Trophoblast cell (in vitro differentiated cells and primary cell): ENCODE measurements around the gene IDH3G.

Experiments used
- DNase-seq, 2 donors: peaks; one replicate each; pipeline ENCODE4 v3.0.0-alpha.2; 2016
- H2AFZ ChIP-seq: 2 replicates; pipeline ENCODE4 v1.6.1; 2013; ENCODE audit warnings: low read length, moderate library complexity, mild to moderate bottlenecking; ENCODE audit not compliant: insufficient read depth, poor library complexity
- H2AK5ac ChIP-seq: 2 replicates; pipeline ENCODE4 v1.6.1; 2013; ENCODE audit warnings: mild to moderate bottlenecking, low read length
- H2BK120ac ChIP-seq: 2 replicates; pipeline ENCODE4 v1.6.1; 2013; ENCODE audit warnings: low read length, mild to moderate bottlenecking, moderate library complexity; ENCODE audit not compliant: insufficient read depth, poor library complexity
- H2BK12ac ChIP-seq: 2 replicates; pipeline ENCODE4 v1.6.1; 2013; ENCODE audit warnings: mild to moderate bottlenecking, low read length, moderate library complexity
- H2BK5ac ChIP-seq: 2 replicates; pipeline ENCODE4 v1.6.1; 2013; ENCODE audit warnings: low read length, low read depth, moderate library complexity, mild to moderate bottlenecking; ENCODE audit not compliant: poor library complexity
- H3K14ac ChIP-seq: 2 replicates; pipeline ENCODE4 v1.6.1; 2013; ENCODE audit warnings: mild to moderate bottlenecking, low read length
- H3K18ac ChIP-seq: 2 replicates; pipeline ENCODE4 v1.6.1; 2013; ENCODE audit warnings: mild to moderate bottlenecking, low read length
- H3K23ac ChIP-seq: 2 replicates; pipeline ENCODE4 v1.6.1; 2013; ENCODE audit warnings: low read length
- H3K27ac ChIP-seq: 2 replicates; pipeline ENCODE4 v1.5.1; 2013; ENCODE audit warnings: low read depth, mild to moderate bottlenecking, inconsistent platforms, low read length, moderate library complexity
- H3K27me3 ChIP-seq: 2 replicates; pipeline ENCODE4 v1.6.1; 2013; ENCODE audit warnings: inconsistent platforms, mild to moderate bottlenecking, low read length, moderate library complexity; ENCODE audit not compliant: insufficient read depth
- H3K36me3 ChIP-seq, 2 experiments: 1 replicate in 1 of 2; 2 replicates in 1 of 2; pipeline ENCODE4 v1.6.1; 2013; ENCODE audit warnings: low read length in 2 of 2, mild to moderate bottlenecking in 2 of 2, moderate library complexity in 1 of 2; ENCODE audit not compliant: insufficient read depth in 2 of 2, control insufficient read depth in 1 of 2
- H3K4ac ChIP-seq: 2 replicates; pipeline ENCODE4 v1.6.1; 2013; ENCODE audit warnings: low read depth, mild to moderate bottlenecking, low read length, moderate library complexity
- H3K4me1 ChIP-seq, 2 experiments: 1 replicate in 1 of 2; 2 replicates in 1 of 2; pipeline ENCODE4 v1.6.1; 2013; ENCODE audit warnings: low read length in 2 of 2, mild to moderate bottlenecking in 2 of 2, moderate library complexity in 1 of 2; ENCODE audit not compliant: insufficient read depth in 2 of 2, control insufficient read depth in 1 of 2
- H3K4me2 ChIP-seq: 2 replicates; pipeline ENCODE4 v1.6.1; 2013; ENCODE audit warnings: inconsistent platforms, mild to moderate bottlenecking, low read length, moderate library complexity
- H3K4me3 ChIP-seq: 2 replicates; pipeline ENCODE4 v1.5.1; 2013; ENCODE audit warnings: mild to moderate bottlenecking, low read depth, low read length, inconsistent platforms
- H3K79me1 ChIP-seq: one replicate; pipeline ENCODE4 v1.6.1; 2013; ENCODE audit warnings: low read length
- H3K79me2 ChIP-seq: 2 replicates; pipeline ENCODE4 v1.6.1; 2013; ENCODE audit warnings: low read length, mild to moderate bottlenecking; ENCODE audit not compliant: control insufficient read depth, insufficient read depth, poor library complexity
- H3K9ac ChIP-seq: 2 replicates; pipeline ENCODE4 v1.6.1; 2013; ENCODE audit warnings: mild to moderate bottlenecking, low read length
- H3K9me3 ChIP-seq: 2 replicates; pipeline ENCODE4 v1.6.1; 2013; ENCODE audit warnings: low read depth, mild to moderate bottlenecking, control low read depth, inconsistent platforms, low read length; ENCODE audit not compliant: insufficient read depth
- H4K12ac ChIP-seq: 2 replicates; pipeline ENCODE4 v1.6.1; 2013; ENCODE audit warnings: low read depth, mild to moderate bottlenecking, low read length, moderate library complexity
- H4K8ac ChIP-seq: 2 replicates; pipeline ENCODE4 v1.6.1; 2013; ENCODE audit warnings: low read depth, mild to moderate bottlenecking, low read length, moderate library complexity
- H4K91ac ChIP-seq: one replicate; pipeline ENCODE4 v1.6.1; 2013; ENCODE audit warnings: low read depth, mild to moderate bottlenecking, low read length, moderate library complexity
- WGBS: extraction: QIAGEN DNeasy Blood & Tissue Kit; methylation state at CpG from one replicate; pipeline ENCODE4 v1.1.7; 2013; ENCODE audit warnings: missing lambda C conversion rate; ENCODE audit not compliant: insufficient read length, insufficient coverage; ENCODE audit errors: extremely low coverage; 5-methylcytosine and 5-hydroxymethylcytosine counted together

Gene IDH3G

GRCh38 chrX:153784325-153784967 lies 9.7 kb downstream of the IDH3G start:
- Histone ChIP-seq H3K79me2 (no peaks in the 10 kb centered on the region), H3K36me3 (peaks cover 41 to 48% of the 10 kb centered on the region in 2 experiments), H3K79me1 (no peaks in the 10 kb centered on the region), H4K8ac (no peak overlapping the region), H2BK5ac (no peak overlapping the region), H3K27me3 (no peaks in the 10 kb centered on the region), H2AFZ (no peak overlapping the region), H2BK12ac (no peak overlapping the region), H3K4ac (no peak overlapping the region), H4K12ac (no peak overlapping the region), H3K14ac (no peak overlapping the region), H2AK5ac (no peak overlapping the region), H3K27ac (no peak overlapping the region), H3K4me1 (no peaks in the 10 kb centered on the region), H2BK120ac (no peak overlapping the region), H3K9me3 (no peaks in the 10 kb centered on the region), H3K9ac (no peak overlapping the region), H3K23ac (no peak overlapping the region), H3K4me2 (no peak overlapping the region), H4K91ac (no peak overlapping the region), H3K18ac (no peak overlapping the region), H3K4me3 (no peak overlapping the region)
- WGBS, result no CpG with 5 or more reads among the region's 27 CpGs
- DNase-seq, result no peak

- Histone ChIP-seq H3K79me1 (no peaks in the 10 kb centered on the region), H3K79me2 (no peaks in the 10 kb centered on the region), H2BK120ac (no peak overlapping the region), H3K4me3 (no peak overlapping the region), H3K27me3 (no peaks in the 10 kb centered on the region), H3K36me3 (peaks cover 33 to 41% of the 10 kb centered on the region in 2 experiments), H3K18ac (no peak overlapping the region), H4K8ac (no peak overlapping the region), H3K14ac (no peak overlapping the region), H3K23ac (no peak overlapping the region), H2AFZ (no peak overlapping the region), H3K4ac (no peak overlapping the region), H3K27ac (no peak overlapping the region), H2BK5ac (no peak overlapping the region), H3K9me3 (no peaks in the 10 kb centered on the region), H2BK12ac (no peak overlapping the region), H4K91ac (no peak overlapping the region), H4K12ac (no peak overlapping the region), H3K4me2 (no peak overlapping the region), H2AK5ac (no peak overlapping the region), H3K4me1 (no peaks in the 10 kb centered on the region), H3K9ac (no peak overlapping the region)
- WGBS, result no CpG with 5 or more reads among the region's 24 CpGs
- no peak for DNase-seq
These were observed 10.7 kb downstream of the IDH3G start for GRCh38 chrX:153783378-153784013.

DNA sequence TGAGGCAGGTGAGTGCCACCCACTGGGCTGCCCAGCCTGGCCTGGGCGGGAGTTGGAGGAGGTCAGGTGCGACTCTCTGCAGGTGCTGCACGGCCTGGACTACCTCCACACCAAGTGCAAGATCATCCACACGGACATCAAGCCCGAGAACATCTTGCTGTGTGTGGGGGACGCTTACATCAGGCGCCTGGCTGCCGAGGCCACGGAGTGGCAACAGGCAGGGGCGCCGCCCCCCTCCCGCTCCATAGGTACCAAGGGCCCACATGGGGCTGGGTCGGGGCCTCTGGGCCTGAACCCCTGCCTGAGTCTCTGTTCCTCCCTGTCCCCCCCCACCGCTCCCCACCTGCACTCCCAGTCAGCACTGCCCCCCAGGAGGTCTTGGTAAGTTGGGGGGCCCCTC lies 11.3 kb downstream of the IDH3G start:
- no peak overlapping the region for H3K4me2 ChIP-seq
- no peaks in the 10 kb centered on the region for H3K27me3 ChIP-seq
- H3K4me1 ChIP-seq, result no peaks in the 10 kb centered on the region
- H3K79me2 ChIP-seq, result no peaks in the 10 kb centered on the region
- no peak overlapping the region for H2AK5ac ChIP-seq
- H3K79me1 ChIP-seq, result no peaks in the 10 kb centered on the region
- no peak overlapping the region for H3K4ac ChIP-seq
- no peak overlapping the region for H4K12ac ChIP-seq
- no CpG with 5 or more reads among the region's 14 CpGs for WGBS
- no peak overlapping the region for H3K4me3 ChIP-seq
- no peak overlapping the region for H2AFZ ChIP-seq
- no peak overlapping the region for H2BK12ac ChIP-seq
- no peak overlapping the region for H4K8ac ChIP-seq
- no peak overlapping the region for H2BK120ac ChIP-seq
- H3K14ac ChIP-seq, result no peak overlapping the region
- H3K18ac ChIP-seq, result no peak overlapping the region
- H3K27ac ChIP-seq, result no peak overlapping the region
- H4K91ac ChIP-seq, result no peak overlapping the region
- no peak overlapping the region for H3K23ac ChIP-seq
- no peak for DNase-seq
- no peaks in the 10 kb centered on the region for H3K9me3 ChIP-seq
- no peak overlapping the region for H2BK5ac ChIP-seq
- H3K9ac ChIP-seq, result no peak overlapping the region
- peaks cover 30 to 34% of the 10 kb centered on the region in 2 experiments for H3K36me3 ChIP-seq

- Histone ChIP-seq H3K79me1 (no peaks in the 10 kb centered on the region), H4K91ac (no peak overlapping the region), H3K27ac (no peak overlapping the region), H3K36me3 (peaks cover 24 to 29% of the 10 kb centered on the region in 2 experiments), H3K4ac (no peak overlapping the region), H3K18ac (no peak overlapping the region), H3K27me3 (no peaks in the 10 kb centered on the region), H3K4me2 (no peak overlapping the region), H2BK12ac (no peak overlapping the region), H3K14ac (no peak overlapping the region), H4K12ac (no peak overlapping the region), H2AFZ (no peak overlapping the region), H3K4me1 (no peaks in the 10 kb centered on the region), H4K8ac (no peak overlapping the region), H3K4me3 (no peak overlapping the region), H3K23ac (no peak overlapping the region), H2BK5ac (no peak overlapping the region), H2AK5ac (no peak overlapping the region), H2BK120ac (no peak overlapping the region), H3K9ac (no peak overlapping the region), H3K9me3 (no peaks in the 10 kb centered on the region), H3K79me2 (no peaks in the 10 kb centered on the region)
- WGBS, result no CpG with 5 or more reads among the region's 11 CpGs
- no peak for DNase-seq
These were observed 11.9 kb downstream of the IDH3G start for GRCh38 chrX:153782313-153782712.
